ENCODE measurements around the gene CTSA. TPM values are rescaled to one million over a fixed set of nuclear protein-coding genes. Genes with fewer than 3 reads are reported as not detected.

Gene CTSA
- total and polyA plus RNA-seq, 2 of the 4 experiments (the other 2 are of a cell fraction) = 19.0 to 312 TPM

GRCh38 chr20:45874576-45874975, 16.6 kb upstream of the CTSA start:
- peak overlapping the region; percentile 23; the same call in 1 of the 2 replicates for H4K91ac ChIP-seq (ENCODE audit: insufficient read depth, low read depth, low read length)
- no peak overlapping the region for H3K4me2 ChIP-seq (ENCODE audit: low read depth, low read length)
- 0 out of 2 replicates have a peak overlapping the region, but pooled peaks have one; percentile 1 for H2BK120ac ChIP-seq (ENCODE audit: low read depth, low read length)
- H3K4me1 ChIP-seq (ENCODE audit: control insufficient read depth, insufficient read depth, low read length) = peaks cover 8% of the 10 kb centered on the region
- TF ChIP-seq MXI1 (IDR thresholded peaks at IDR 0.05; ENCODE audit: borderline replicate concordance, low read depth, low read length) (no peak), RCOR1 (IDR thresholded peaks at IDR 0.05; ENCODE audit: insufficient replicate concordance, low read length) (no peak), USF2 (IDR thresholded peaks at IDR 0.05; ENCODE audit: low read depth, low read length) (no peak), SMC3 (IDR thresholded peaks at IDR 0.05; ENCODE audit: low read depth, low read length) (no peak), RFX5 (IDR thresholded peaks at IDR 0.05; ENCODE audit: low read depth, low read length) (no peak), CHD1 (IDR thresholded peaks at IDR 0.05; ENCODE audit: low read depth, low read length) (no peak), CEBPB (IDR thresholded peaks at IDR 0.05; ENCODE audit: low read depth, low read length) (no peak), CTCF (conservative IDR thresholded peaks at IDR 0.05; ENCODE audit: low read depth, low read length) (no peak)
- TF ChIP-seq, protein P1, sequence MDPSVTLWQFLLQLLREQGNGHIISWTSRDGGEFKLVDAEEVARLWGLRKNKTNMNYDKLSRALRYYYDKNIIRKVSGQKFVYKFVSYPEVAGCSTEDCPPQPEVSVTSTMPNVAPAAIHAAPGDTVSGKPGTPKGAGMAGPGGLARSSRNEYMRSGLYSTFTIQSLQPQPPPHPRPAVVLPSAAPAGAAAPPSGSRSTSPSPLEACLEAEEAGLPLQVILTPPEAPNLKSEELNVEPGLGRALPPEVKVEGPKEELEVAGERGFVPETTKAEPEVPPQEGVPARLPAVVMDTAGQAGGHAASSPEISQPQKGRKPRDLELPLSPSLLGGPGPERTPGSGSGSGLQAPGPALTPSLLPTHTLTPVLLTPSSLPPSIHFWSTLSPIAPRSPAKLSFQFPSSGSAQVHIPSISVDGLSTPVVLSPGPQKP (IDR thresholded peaks at IDR 0.05; ENCODE audit: borderline replicate concordance, low read depth, low read length) = no peak
- H4K20me1 ChIP-seq (ENCODE audit: insufficient read depth, low read length) = no peaks in the 10 kb centered on the region
- H3K9ac ChIP-seq (ENCODE audit: low read depth, low read length) = no peak overlapping the region
- H4K8ac ChIP-seq (ENCODE audit: low read depth in 2 of 2, low read length in 2 of 2) = no peak overlapping the region
- no peak overlapping the region for H2BK5ac ChIP-seq (ENCODE audit: low read depth, low read length, poor library complexity, severe bottlenecking)
- H3K14ac ChIP-seq (replicated peaks; ENCODE audit: low read depth, low read length) = no peak overlapping the region
- ChIA-PET POLR2A (ENCODE audit: unreplicated experiment) (no interaction called here), CTCF (no interaction called here)
- no peak overlapping the region for H3K23ac ChIP-seq (ENCODE audit: low read depth, low read length)
- H4K5ac ChIP-seq (ENCODE audit: low read depth, low read length) = no peak overlapping the region
- no peak overlapping the region; the same call in 1 of the 2 replicates for H2AK5ac ChIP-seq (ENCODE audit: low read depth, low read length)
- no peak overlapping the region for H3K4me3 ChIP-seq (ENCODE audit: insufficient read depth, low read depth, low read length)
- no peak overlapping the region for H2AK9ac ChIP-seq (replicated peaks; ENCODE audit: low read depth, low read length, poor library complexity)
- H3K18ac ChIP-seq (ENCODE audit: low read depth, low read length) = 0 out of 2 replicates have a peak overlapping the region, but pooled peaks have one; percentile 18
- H3K4ac ChIP-seq (ENCODE audit: low read depth, low read length) = no peak overlapping the region
- H2BK20ac ChIP-seq (ENCODE audit: low read depth, low read length) = no peak overlapping the region
- peaks cover 7% of the 10 kb centered on the region for H3K9me1 ChIP-seq (ENCODE audit: insufficient read depth, low read length)
- H3K27ac ChIP-seq (ENCODE audit: insufficient read depth, low read length) = no peak overlapping the region
- BruUV-seq (replicated peaks) = no TSS peak
- intact Hi-C loops (cut with micrococcal nuclease) (no loop called here), in situ Hi-C loops (cut with MboI; ENCODE audit: low sequenced_read_pairs) (no loop called here), dilution Hi-C loops (cut with HindIII; ENCODE audit: low sequenced_read_pairs, unreplicated experiment) (no loop called here)
- H3K9me3 ChIP-seq (ENCODE audit: control insufficient read depth, insufficient read depth, low read length) = no peaks in the 10 kb centered on the region
- H3K27me3 ChIP-seq (ENCODE audit: control insufficient read depth, insufficient read depth, low read length) = no peaks in the 10 kb centered on the region
- DNase-seq (no peak), ATAC-seq (ENCODE audit: low read depth) (no peak)
- no CpG with 5 or more reads among the region's 4 CpGs for WGBS, 2 experiments (ENCODE audit: extremely low coverage in 2 of 2, insufficient read length in 1 of 2)
- H3K79me1 ChIP-seq (ENCODE audit: low read depth in 1 of 2, low read length in 2 of 2) = 0 out of 4 replicates have a peak, but pooled peaks cover 0 to 5% of the 10 kb centered on the region in 2 experiments
- H3K56ac ChIP-seq (ENCODE audit: extremely low read depth, insufficient read depth, low read length) = peak overlapping the region; percentile 12; the same call in 1 of the 2 replicates
- no peak overlapping the region for H2BK15ac ChIP-seq (ENCODE audit: low read depth, low read length)
- H3K36me3 ChIP-seq (ENCODE audit: control insufficient read depth, insufficient read depth, low read length) = peaks cover 17% of the 10 kb centered on the region
- no peak overlapping the region for H2AFZ ChIP-seq (replicated peaks; ENCODE audit: low read length, poor library complexity)
